Measurements from ENCODE around the gene EPB41L4A.
"Not testable (repeated sequence)": the region's sequence is repeated elsewhere in the genome, so short reads cannot be mapped to it uniquely, and the experiment has no call there.

Gene EPB41L4A

GRCh38 chr5:112247960-112248359 is 171.1 kb downstream of the EPB41L4A start:
- DNase-seq: no peak

- no peak for DNase-seq
Measured at GRCh38 chr5:112245656-112246055, 173.4 kb downstream of the EPB41L4A start.

- DNase-seq: no peak
Measured at GRCh38 chr5:112239996-112240395, 179.1 kb downstream of the EPB41L4A start.

GRCh38 chr5:112238473-112238872 is 180.6 kb downstream of the EPB41L4A start:
- no peak for DNase-seq

- DNase-seq: no peak
Measured at GRCh38 chr5:112237456-112237855, 181.6 kb downstream of the EPB41L4A start.

GRCh38 chr5:112234000-112234399 is 185.1 kb downstream of the EPB41L4A start:
- DNase-seq: no peak

- DNase-seq: no peak
Measured at GRCh38 chr5:112232667-112233066, 186.4 kb downstream of the EPB41L4A start.

- no peak for DNase-seq
Measured at GRCh38 chr5:112230606-112231005, 188.5 kb downstream of the EPB41L4A start.

- DNase-seq: peak; percentile 96
Measured at GRCh38 chr5:112228667-112229066, 190.4 kb downstream of the EPB41L4A start.

- DNase-seq: peak; percentile 49
Measured at GRCh38 chr5:112227911-112228631, 191.0 kb downstream of the EPB41L4A start.

- no peak for DNase-seq
Measured at GRCh38 chr5:112226215-112226614, 192.9 kb downstream of the EPB41L4A start.

- not testable (repeated sequence) for DNase-seq
Measured at GRCh38 chr5:112222997-112223396, 196.1 kb downstream of the EPB41L4A start.

- DNase-seq: no peak
Measured at GRCh38 chr5:112221128-112221527, 197.9 kb downstream of the EPB41L4A start.

- DNase-seq: no peak
Measured at GRCh38 chr5:112219000-112219399, 200.1 kb downstream of the EPB41L4A start.

GRCh38 chr5:112217843-112218579 is 201.1 kb downstream of the EPB41L4A start:
- no peak for DNase-seq

- DNase-seq: no peak
Measured at GRCh38 chr5:112216140-112216539, 202.9 kb downstream of the EPB41L4A start.

- DNase-seq: no peak
Measured at GRCh38 chr5:112210430-112211005, 208.6 kb downstream of the EPB41L4A start.

- no peak for DNase-seq
Measured at GRCh38 chr5:112208699-112209615, 210.1 kb downstream of the EPB41L4A start.

GRCh38 chr5:112208195-112208594 is 210.9 kb downstream of the EPB41L4A start:
- DNase-seq: not testable (repeated sequence)

- DNase-seq: no peak
Measured at GRCh38 chr5:112205846-112206245, 213.2 kb downstream of the EPB41L4A start.

GRCh38 chr5:112203229-112203628 is 215.8 kb downstream of the EPB41L4A start:
- DNase-seq: peak; percentile 44

GRCh38 chr5:112202694-112203093 is 216.4 kb downstream of the EPB41L4A start:
- peak; percentile 18 for DNase-seq

GRCh38 chr5:112201141-112201540 is 217.9 kb downstream of the EPB41L4A start:
- DNase-seq: no peak
